Hepatocyte (in vitro differentiated cells): ENCODE data around the gene CASKIN1. TPM values are rescaled to one million over a fixed set of nuclear protein-coding genes. Genes with fewer than 3 reads are reported as not detected.

Source experiments
- DNase-seq: peaks from one replicate; pipeline ENCODE4 v3.0.0-alpha.2; 2016; ENCODE audit warnings: low spot score
- H2AFZ ChIP-seq: fragments of 200-600 bp; sonication (generic); 2 replicates; pipeline ENCODE4 v1.6.0; 2016; ENCODE audit warnings: antibody characterized with exemption, mild to moderate bottlenecking
- H3K27ac ChIP-seq: fragments of 200-600 bp; sonication (generic); 2 replicates; pipeline ENCODE4 v1.5.1; 2016; ENCODE audit warnings: mild to moderate bottlenecking
- H3K27me3 ChIP-seq: fragments of 200-600 bp; sonication (generic); 2 replicates; pipeline ENCODE4 v1.6.1; 2016
- H3K36me3 ChIP-seq: fragments of 200-600 bp; sonication (generic); replicated peaks from 2 replicates; pipeline ENCODE4 v1.5.1; 2016; ENCODE audit warnings: low read depth; ENCODE audit not compliant: insufficient read depth
- H3K4me1 ChIP-seq: fragments of 200-600 bp; sonication (generic); 2 replicates; pipeline ENCODE4 v1.5.1; 2016; ENCODE audit warnings: mild to moderate bottlenecking, moderate library complexity; ENCODE audit not compliant: insufficient read depth
- H3K4me2 ChIP-seq: fragments of 200-600 bp; sonication (generic); 2 replicates; pipeline ENCODE4 v1.6.0; 2016
- H3K4me3 ChIP-seq: fragments of 200-600 bp; sonication (generic); 2 replicates; pipeline ENCODE4 v1.5.1; 2016; ENCODE audit warnings: mild to moderate bottlenecking
- H3K79me2 ChIP-seq: fragments of 200-600 bp; sonication (generic); 2 replicates; pipeline ENCODE4 v1.6.0; 2017; ENCODE audit warnings: mild to moderate bottlenecking
- H3K9me2 ChIP-seq: fragments of 200-600 bp; sonication (generic); replicated peaks from 2 replicates; pipeline ENCODE4 v1.6.0; 2017; ENCODE audit warnings: mild to moderate bottlenecking; ENCODE audit not compliant: insufficient read depth
- H3K9me3 ChIP-seq: fragments of 200-600 bp; sonication (generic); 2 replicates; pipeline ENCODE4 v1.5.1; 2016; ENCODE audit warnings: low read depth, mild to moderate bottlenecking
- H4K20me1 ChIP-seq: fragments of 200-600 bp; sonication (generic); 2 replicates; pipeline ENCODE4 v1.6.0; 2016; ENCODE audit warnings: mild to moderate bottlenecking; ENCODE audit not compliant: insufficient read depth, poor library complexity, severe bottlenecking
- EZH2 ChIP-seq: fragments of 200-600 bp; sonication (generic); IDR thresholded peaks from 2 replicates; pipeline ENCODE4 v1.6.1; 2016; ENCODE audit warnings: antibody characterized with exemption, mild to moderate bottlenecking, borderline replicate concordance
- EZH2phosphoT487 ChIP-seq: fragments of 200-600 bp; sonication (generic); IDR thresholded peaks from one replicate; pipeline ENCODE4 v1.6.1; 2018; ENCODE audit warnings: antibody characterized with exemption, mild to moderate bottlenecking, low read depth, moderate library complexity; ENCODE audit not compliant: unreplicated experiment, severe bottlenecking
- WGBS: methylation state at CpG from one replicate; pipeline ENCODE4 v1.1.6; 2016; ENCODE audit warnings: low lambda C conversion rate; ENCODE audit errors: missing lambda C conversion rate; 5-methylcytosine and 5-hydroxymethylcytosine counted together
- polyA plus RNA-seq: library from polyadenylated mRNA; unstranded; fragments of >200 nt; fragmentation: Nextera tagmentation; extraction: Ambion mirVana; gene quantifications from 2 replicates; pipeline ENCODE4 v1.2.1, GENCODE V29; 2016
- total RNA-seq: library from RNA; depleted of rRNA; stranded (reverse); fragments of >200 nt; gene quantifications from 2 replicates; pipeline ENCODE4 v1.2.3, GENCODE V29; 2014
- TF ChIP-seq, protein P1 (sequence below): fragments of 200-600 bp; sonication (generic); IDR thresholded peaks from 2 replicates; pipeline ENCODE4 v1.5.1; 2016; ENCODE audit warnings: antibody characterized with exemption, mild to moderate bottlenecking; ENCODE audit not compliant: poor library complexity

The CASKIN1 gene
- total and polyA plus RNA-seq, 2 experiments from 2014 or later, result 0.47 to 1.7 TPM

DNA sequence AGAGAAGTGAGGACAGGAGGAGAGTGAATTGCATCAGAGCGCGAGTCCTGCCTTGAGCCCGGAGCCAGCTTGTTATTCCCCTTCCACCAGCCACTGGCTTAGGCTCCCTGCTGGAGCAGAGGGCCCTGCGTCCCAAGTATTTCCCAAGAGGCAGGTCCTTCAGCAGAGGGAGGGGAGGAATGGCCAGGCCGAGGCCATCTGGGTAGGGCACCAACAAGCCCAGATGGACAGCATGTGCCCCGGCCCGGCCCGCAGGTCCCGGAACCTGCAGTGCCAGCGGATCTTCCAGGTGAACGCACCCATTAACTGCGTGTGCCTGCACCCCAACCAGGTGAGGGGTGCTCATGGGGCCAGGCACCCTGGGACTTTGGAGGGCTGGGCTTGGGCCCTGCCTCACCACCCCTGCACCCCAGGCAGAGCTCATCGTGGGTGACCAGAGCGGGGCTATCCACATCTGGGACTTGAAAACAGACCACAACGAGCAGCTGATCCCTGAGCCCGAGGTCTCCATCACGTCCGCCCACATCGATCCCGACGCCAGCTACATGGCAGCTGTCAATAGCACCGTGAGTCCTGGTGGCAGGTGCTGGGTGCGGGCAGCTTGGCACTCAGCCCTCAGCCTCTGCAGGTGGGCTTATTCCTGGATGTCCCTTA lies 10.5 kb upstream of the CASKIN1 start:
- H3K4me2 ChIP-seq, result peak overlapping the region; percentile 97
- no peak overlapping the region for H2AFZ ChIP-seq
- no peaks in the 10 kb centered on the region for H3K9me2 ChIP-seq
- no peaks in the 10 kb centered on the region for H4K20me1 ChIP-seq
- no peaks in the 10 kb centered on the region for H3K36me3 ChIP-seq
- 97% methylated on average over 20 of the region's 23 CpGs for WGBS
- H3K4me1 ChIP-seq, result peaks cover 8% of the 10 kb centered on the region
- no peaks in the 10 kb centered on the region for H3K9me3 ChIP-seq
- H3K79me2 ChIP-seq, result peaks cover 12% of the 10 kb centered on the region
- no peaks in the 10 kb centered on the region for H3K27me3 ChIP-seq
- H3K4me3 ChIP-seq, result no peak overlapping the region
- DNase-seq, result no peak
- H3K27ac ChIP-seq, result no peak overlapping the region
- TF ChIP-seq, protein P1, sequence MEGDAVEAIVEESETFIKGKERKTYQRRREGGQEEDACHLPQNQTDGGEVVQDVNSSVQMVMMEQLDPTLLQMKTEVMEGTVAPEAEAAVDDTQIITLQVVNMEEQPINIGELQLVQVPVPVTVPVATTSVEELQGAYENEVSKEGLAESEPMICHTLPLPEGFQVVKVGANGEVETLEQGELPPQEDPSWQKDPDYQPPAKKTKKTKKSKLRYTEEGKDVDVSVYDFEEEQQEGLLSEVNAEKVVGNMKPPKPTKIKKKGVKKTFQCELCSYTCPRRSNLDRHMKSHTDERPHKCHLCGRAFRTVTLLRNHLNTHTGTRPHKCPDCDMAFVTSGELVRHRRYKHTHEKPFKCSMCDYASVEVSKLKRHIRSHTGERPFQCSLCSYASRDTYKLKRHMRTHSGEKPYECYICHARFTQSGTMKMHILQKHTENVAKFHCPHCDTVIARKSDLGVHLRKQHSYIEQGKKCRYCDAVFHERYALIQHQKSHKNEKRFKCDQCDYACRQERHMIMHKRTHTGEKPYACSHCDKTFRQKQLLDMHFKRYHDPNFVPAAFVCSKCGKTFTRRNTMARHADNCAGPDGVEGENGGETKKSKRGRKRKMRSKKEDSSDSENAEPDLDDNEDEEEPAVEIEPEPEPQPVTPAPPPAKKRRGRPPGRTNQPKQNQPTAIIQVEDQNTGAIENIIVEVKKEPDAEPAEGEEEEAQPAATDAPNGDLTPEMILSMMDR, result no peak
- TF ChIP-seq EZH2, result no peak
- no peak for TF ChIP-seq EZH2phosphoT487

DNA sequence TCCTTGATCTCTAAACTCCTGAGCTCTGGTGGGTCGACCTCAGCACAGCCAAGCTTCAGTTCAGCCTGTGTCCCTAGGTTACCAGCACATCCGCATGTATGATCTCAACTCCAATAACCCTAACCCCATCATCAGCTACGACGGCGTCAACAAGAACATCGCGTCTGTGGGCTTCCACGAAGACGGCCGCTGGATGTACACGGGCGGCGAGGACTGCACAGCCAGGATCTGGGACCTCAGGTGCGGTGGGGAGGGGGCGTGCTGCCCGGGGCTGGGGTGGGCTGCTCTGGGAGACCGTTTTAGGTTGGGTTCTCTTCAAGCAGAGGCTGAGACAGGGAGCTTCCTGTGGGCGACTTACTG lies 10.0 kb upstream of the CASKIN1 start:
- no peaks in the 10 kb centered on the region for H3K36me3 ChIP-seq
- TF ChIP-seq EZH2 (no peak), EZH2phosphoT487 (no peak)
- TF ChIP-seq, protein P1, result no peak
- peaks cover 12% of the 10 kb centered on the region for H3K79me2 ChIP-seq
- peak overlapping the region; percentile 97 for H3K4me2 ChIP-seq
- peaks cover 8% of the 10 kb centered on the region for H3K4me1 ChIP-seq
- DNase-seq, result no peak
- 92% methylated on average over 14 of the region's 18 CpGs for WGBS
- peak overlapping the region; percentile 99 for H3K27ac ChIP-seq
- no peaks in the 10 kb centered on the region for H4K20me1 ChIP-seq
- no peaks in the 10 kb centered on the region for H3K9me2 ChIP-seq
- no peaks in the 10 kb centered on the region for H3K9me3 ChIP-seq
- H2AFZ ChIP-seq, result no peak overlapping the region
- H3K27me3 ChIP-seq, result no peaks in the 10 kb centered on the region
- H3K4me3 ChIP-seq, result peak overlapping the region; percentile 97

DNA sequence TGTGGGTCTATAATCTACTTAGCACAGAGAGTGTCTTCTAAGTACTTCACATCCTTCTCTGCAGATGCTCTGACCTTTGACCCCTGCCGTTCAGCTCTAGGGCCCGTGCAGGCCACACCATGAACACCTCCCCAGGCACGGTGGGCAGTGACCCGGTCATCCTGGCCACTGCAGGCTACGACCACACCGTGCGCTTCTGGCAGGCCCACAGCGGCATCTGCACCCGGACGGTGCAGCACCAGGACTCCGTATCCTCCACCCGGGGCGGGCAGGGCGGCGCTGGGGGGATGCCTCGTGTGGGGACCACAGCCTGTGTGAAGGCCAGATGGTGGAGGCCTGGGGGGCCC lies 9.5 kb upstream of the CASKIN1 start:
- H3K79me2 ChIP-seq, result peaks cover 12% of the 10 kb centered on the region
- no peaks in the 10 kb centered on the region for H3K9me3 ChIP-seq
- peak overlapping the region; percentile 97 for H3K4me2 ChIP-seq
- no peaks in the 10 kb centered on the region for H3K36me3 ChIP-seq
- peak overlapping the region; percentile 99 for H3K27ac ChIP-seq
- peak overlapping the region; percentile 92 for H2AFZ ChIP-seq
- TF ChIP-seq EZH2, result no peak
- TF ChIP-seq, protein P1, result no peak
- no peak for TF ChIP-seq EZH2phosphoT487
- DNase-seq, result no peak
- no peaks in the 10 kb centered on the region for H3K9me2 ChIP-seq
- H4K20me1 ChIP-seq, result no peaks in the 10 kb centered on the region
- peak overlapping the region; percentile 97 for H3K4me3 ChIP-seq
- H3K4me1 ChIP-seq, result peaks cover 8% of the 10 kb centered on the region
- WGBS, result 20% methylated on average over 14 of the region's 16 CpGs
- H3K27me3 ChIP-seq, result no peaks in the 10 kb centered on the region
